Upper lobe of right lung (tissue), 1 donor: ENCODE data around the gene ISYNA1. TPM values are rescaled to one million over a fixed set of nuclear protein-coding genes. Genes with fewer than 3 reads are reported as not detected.

Experiments
- ATAC-seq: fragments of 200-7000 bp; cut with Tn5 transposase; one replicate; pipeline ENCODE4 v1.9.1; 2020; ENCODE audit warnings: mild to moderate bottlenecking, moderate library complexity
- DNase-seq: peaks from one replicate; pipeline ENCODE4 v3.0.0-alpha.2; 2020
- H3K27ac ChIP-seq: fragments of 200-600 bp; one replicate; pipeline ENCODE4 v1.8.0; 2022
- H3K27me3 ChIP-seq: fragments of 200-600 bp; one replicate; pipeline ENCODE4 v1.8.0; 2022; ENCODE audit warnings: mild to moderate bottlenecking
- H3K36me3 ChIP-seq: fragments of 200-600 bp; one replicate; pipeline ENCODE4 v1.8.0; 2022
- H3K4me1 ChIP-seq: fragments of 200-600 bp; one replicate; pipeline ENCODE4 v1.8.0; 2022
- H3K4me3 ChIP-seq: fragments of 200-600 bp; one replicate; pipeline ENCODE4 v1.8.0; 2022; ENCODE audit warnings: mild to moderate bottlenecking
- H3K9me3 ChIP-seq: fragments of 200-600 bp; one replicate; pipeline ENCODE4 v1.8.0; 2022
- intact Hi-C: fragments of 100-400 bp; cut with DNase I; formaldehyde crosslinking; loops from one replicate; pipeline ENCODE4 v1.11.0; 2022
- total RNA-seq: library from RNA; stranded (reverse); fragmentation: NEBNext Ultra II Directional; extraction: Animal tissue kit (Norgen Biotek cat#: 25700); gene quantifications from one replicate; pipeline ENCODE4 v1.2.1, GENCODE V29; 2021
- TF ChIP-seq, protein P1 (sequence below): fragments of 200-600 bp; IDR thresholded peaks from one replicate; pipeline ENCODE4 v1.8.0; 2022; ENCODE audit warnings: antibody characterized with exemption
- donor health status: DM: no; HTN: yes; CAD: no; lungs with severe emphysema.

Gene ISYNA1
- total RNA-seq, 1 donor from 2014 or later: 34.6 TPM

DNA sequence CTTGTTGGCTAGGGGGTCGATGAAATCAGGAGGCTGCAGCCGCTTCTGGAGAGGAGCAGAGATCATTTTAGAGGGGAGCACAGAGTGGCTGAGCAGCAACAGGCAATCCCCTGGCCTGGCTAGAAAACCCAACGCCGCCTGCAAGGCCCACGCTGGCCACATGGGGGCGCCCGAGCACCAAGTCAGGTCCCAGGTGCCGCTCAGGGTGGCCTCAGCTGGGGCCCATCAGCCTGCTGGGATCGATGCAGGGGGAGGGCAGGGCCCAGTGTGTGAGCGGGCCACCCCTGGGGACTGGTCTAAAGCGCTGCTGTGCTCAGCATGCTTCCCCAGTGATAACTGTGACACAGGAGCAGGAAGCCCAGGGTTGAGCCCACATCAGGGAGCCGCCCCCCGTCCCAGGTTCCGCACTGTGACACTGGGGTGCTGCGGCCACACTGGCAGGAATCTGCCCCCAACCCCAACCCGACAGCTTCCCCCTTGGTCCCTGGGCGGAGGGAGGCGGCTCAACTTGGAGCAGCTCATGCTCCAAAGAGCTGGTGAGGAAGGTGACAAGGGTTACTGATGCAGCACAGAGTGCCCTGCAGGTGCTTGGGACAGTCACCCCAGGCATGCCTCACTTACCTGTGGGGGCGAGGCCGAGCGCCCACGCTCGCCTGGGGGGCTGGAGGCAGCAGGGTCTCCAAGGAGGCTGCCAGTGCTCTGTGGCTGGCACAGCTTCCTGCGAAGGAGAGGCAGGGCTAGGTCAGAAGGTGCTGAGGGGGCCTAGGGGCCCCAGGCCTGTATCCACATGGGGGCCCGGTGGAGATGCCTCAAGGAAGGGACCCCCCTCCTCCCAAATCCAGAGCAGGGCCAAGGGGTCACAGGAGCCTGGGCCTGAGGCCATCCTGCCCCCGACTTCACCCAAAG is 13.3 kb upstream of the ISYNA1 start:
- TF ChIP-seq, protein P1, sequence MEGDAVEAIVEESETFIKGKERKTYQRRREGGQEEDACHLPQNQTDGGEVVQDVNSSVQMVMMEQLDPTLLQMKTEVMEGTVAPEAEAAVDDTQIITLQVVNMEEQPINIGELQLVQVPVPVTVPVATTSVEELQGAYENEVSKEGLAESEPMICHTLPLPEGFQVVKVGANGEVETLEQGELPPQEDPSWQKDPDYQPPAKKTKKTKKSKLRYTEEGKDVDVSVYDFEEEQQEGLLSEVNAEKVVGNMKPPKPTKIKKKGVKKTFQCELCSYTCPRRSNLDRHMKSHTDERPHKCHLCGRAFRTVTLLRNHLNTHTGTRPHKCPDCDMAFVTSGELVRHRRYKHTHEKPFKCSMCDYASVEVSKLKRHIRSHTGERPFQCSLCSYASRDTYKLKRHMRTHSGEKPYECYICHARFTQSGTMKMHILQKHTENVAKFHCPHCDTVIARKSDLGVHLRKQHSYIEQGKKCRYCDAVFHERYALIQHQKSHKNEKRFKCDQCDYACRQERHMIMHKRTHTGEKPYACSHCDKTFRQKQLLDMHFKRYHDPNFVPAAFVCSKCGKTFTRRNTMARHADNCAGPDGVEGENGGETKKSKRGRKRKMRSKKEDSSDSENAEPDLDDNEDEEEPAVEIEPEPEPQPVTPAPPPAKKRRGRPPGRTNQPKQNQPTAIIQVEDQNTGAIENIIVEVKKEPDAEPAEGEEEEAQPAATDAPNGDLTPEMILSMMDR: peak; percentile 97
- Histone ChIP-seq H3K4me1 (peaks cover 4% of the 10 kb centered on the region), H3K36me3 (peaks cover 56% of the 10 kb centered on the region), H3K27ac (no peak overlapping the region), H3K4me3 (no peak overlapping the region), H3K27me3 (no peaks in the 10 kb centered on the region), H3K9me3 (no peaks in the 10 kb centered on the region)
- DNase-seq (peak; percentile 91), ATAC-seq (peak; percentile 90)
- intact Hi-C loops: loop anchor here (10.0 kb wide), 1 partner anchor 404 kb away; no protein-coding TSS in a partner anchor

DNA sequence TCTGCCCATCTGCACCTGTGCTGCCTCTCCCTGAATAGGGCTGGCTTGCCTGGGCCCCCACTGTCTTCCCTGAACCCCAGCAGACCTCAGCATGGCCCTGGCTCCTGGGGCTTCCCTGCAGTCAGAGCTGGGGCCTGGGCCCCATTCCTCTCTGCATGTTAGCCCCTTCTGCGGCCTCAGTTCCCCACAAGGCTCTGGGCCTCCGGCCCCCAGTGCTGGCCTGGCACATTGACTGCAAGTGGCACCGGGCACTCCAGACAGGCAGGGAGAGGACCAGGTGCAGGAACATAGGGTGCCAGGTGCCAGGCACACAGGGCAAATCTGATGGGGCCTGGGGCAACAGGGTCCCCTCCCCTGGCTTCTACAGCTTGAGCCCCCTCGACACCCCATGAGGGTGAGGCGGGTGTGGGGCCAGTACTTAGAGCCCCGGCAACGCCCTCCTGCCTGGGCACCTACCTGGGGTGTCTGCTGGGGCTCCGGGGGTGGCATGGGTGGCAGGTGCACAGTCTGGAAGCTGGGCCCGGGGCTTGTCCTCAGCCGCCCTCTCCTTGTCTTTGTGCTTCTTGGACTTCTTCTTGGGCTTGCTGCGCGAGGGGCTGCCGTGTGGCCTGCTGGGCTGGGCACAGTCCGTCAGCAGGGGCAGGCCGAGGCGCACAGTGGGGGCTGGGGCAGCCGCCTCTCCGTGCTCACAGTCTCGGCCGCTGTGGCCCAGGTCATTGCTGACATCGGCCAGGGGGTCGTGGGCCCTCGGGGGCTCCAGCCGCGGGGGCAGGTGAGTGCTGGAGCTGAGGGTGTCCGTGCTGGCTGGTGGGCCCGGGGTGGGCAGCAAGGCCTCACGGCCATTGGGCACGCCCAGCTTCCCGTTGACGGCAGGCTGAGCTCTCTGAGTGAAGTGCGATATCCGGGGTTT is 12.3 kb upstream of the ISYNA1 start:
- Histone ChIP-seq H3K36me3 (peaks cover 64% of the 10 kb centered on the region), H3K27ac (no peak overlapping the region), H3K4me3 (no peak overlapping the region), H3K27me3 (no peaks in the 10 kb centered on the region), H3K9me3 (no peaks in the 10 kb centered on the region), H3K4me1 (peaks cover 4% of the 10 kb centered on the region)
- ATAC-seq (no peak), DNase-seq (no peak)
- intact Hi-C loops: loop anchor here (10.0 kb wide), 1 partner anchor 405 kb away; no protein-coding TSS in a partner anchor
- TF ChIP-seq, protein P1: no peak

DNA sequence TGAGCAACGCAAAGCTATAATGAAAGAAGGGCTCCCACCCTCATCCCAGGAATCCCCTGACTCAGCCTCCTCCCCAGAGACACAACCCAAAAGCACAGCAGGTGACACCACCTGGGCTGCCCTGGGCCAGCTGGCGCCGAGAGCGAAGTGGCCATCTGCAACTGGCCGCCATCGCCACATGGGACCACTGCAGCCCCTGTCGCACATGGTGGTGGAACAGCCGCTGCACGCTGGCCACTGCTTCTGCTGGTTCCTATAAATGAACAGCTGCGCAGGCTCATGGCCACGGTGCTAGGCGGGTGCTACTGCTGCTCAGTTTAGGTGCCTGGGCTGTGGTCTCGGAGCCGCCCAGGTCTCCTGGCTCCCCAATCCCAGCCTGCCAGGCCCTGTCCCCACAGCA is 11.6 kb upstream of the ISYNA1 start:
- Histone ChIP-seq H3K9me3 (no peaks in the 10 kb centered on the region), H3K4me1 (peaks cover 4% of the 10 kb centered on the region), H3K27ac (no peak overlapping the region), H3K27me3 (no peaks in the 10 kb centered on the region), H3K36me3 (peaks cover 71% of the 10 kb centered on the region), H3K4me3 (no peak overlapping the region)
- TF ChIP-seq, protein P1: no peak
- ATAC-seq (no peak), DNase-seq (no peak)
- intact Hi-C loops: no loop called here

DNA sequence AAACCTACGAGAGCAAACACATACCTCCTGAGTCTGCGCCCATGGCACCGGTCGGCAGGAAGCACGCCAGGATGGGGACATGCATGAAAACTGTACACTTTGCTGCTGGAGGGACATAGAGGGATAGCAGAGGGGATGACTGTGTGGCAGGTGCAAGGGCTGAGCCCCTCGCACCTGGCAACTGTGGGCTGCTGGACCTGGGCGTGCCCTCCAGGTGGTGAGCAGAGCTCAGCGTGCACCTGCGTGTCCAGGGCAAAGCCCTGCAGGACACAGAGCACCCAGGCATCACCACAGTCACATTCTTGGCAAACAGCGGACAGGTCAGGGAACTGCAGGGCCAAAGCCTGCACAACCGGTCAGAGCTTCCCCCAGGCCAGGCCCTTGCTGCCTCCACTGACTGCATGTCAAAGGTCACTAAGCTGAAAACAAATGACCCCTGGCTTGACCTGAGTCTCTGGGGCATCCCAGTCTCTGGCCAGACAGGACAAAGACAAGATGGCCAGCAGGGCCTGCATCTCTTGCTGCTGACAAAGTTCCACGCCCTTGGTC is 9.0 kb upstream of the ISYNA1 start:
- intact Hi-C loops: no loop called here
- Histone ChIP-seq H3K36me3 (peaks cover 87% of the 10 kb centered on the region), H3K4me1 (peaks cover 4% of the 10 kb centered on the region), H3K27me3 (no peaks in the 10 kb centered on the region), H3K9me3 (no peaks in the 10 kb centered on the region), H3K27ac (no peak overlapping the region), H3K4me3 (no peak overlapping the region)
- TF ChIP-seq, protein P1: no peak
- ATAC-seq (no peak), DNase-seq (no peak)

DNA sequence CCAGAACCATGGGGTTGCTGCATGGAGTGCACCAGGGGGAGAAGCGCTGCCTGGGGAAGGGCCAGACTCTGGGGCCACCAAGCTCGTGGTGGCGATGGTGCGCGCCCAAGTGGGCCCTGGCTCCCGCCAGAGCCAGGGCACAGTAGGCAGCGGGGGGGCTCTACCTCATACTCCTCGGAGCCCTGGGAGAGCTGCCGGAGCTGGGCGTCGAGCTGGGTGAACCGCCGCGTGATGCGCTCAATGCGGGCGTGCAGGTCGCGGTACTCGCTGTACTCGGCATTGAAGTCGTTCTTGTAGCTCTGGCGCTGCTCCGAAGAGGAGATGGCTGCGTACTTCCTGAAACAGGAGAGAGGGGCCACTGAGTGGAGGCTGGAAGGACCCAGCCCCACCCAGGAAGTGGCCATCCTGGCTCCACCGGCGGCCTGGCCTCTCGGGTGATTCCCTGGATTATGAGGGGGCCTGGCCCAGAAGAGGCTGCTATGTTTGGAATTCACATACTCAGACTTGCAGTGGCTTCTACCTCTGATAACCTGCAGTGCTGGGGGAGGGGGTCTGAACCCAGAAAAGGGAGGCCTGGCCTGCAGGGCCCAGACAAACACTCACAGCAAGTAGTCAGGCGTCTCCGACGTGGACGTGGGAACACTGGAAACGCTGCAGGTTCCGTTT is 8.3 kb upstream of the ISYNA1 start:
- intact Hi-C loops: no loop called here

More for the DNA sequence above, 8.3 kb upstream of the ISYNA1 start:
- peaks cover 81% of the 10 kb centered on the region for H3K36me3 ChIP-seq
- H3K9me3 ChIP-seq: no peaks in the 10 kb centered on the region
- H3K27ac ChIP-seq: no peak overlapping the region
- DNase-seq (no peak), ATAC-seq (peak; percentile 4)
- no peaks in the 10 kb centered on the region for H3K27me3 ChIP-seq
- no peak overlapping the region for H3K4me3 ChIP-seq
- H3K4me1 ChIP-seq: peaks cover 3% of the 10 kb centered on the region
- TF ChIP-seq, protein P1: no peak
